Lung (tissue), 12 donors: ENCODE measurements around the gene LCA5. TPM values are rescaled to one million over a fixed set of nuclear protein-coding genes. Genes with fewer than 3 reads are reported as not detected.
"Not testable (repeated sequence)": the region's sequence is repeated elsewhere in the genome, so short reads cannot be mapped to it uniquely, and the experiment has no call there.

Source experiments
- ATAC-seq: fragments of 200-7000 bp; cut with Tn5 transposase; one replicate; pipeline ENCODE4 v1.9.1; 2020; ENCODE audit warnings: moderate number of reproducible peaks; ENCODE audit not compliant: insufficient read depth, low FRiP score
- DNase-seq, 3 donors: peaks; one replicate each; pipeline ENCODE4 v3.0.0-alpha.2; 2013 to 2017
- H3K27ac ChIP-seq, 2 donors: one replicate each; pipeline ENCODE4 v1.5.1; 2013; ENCODE audit warnings: mild to moderate bottlenecking in 2 of 2, moderate library complexity in 2 of 2, control low read depth in 1 of 2, inconsistent platforms in 1 of 2, low read depth in 1 of 2, low read length in 1 of 2
- H3K27me3 ChIP-seq, 3 donors: one replicate each; pipeline ENCODE4 v1.5.1; 2013; ENCODE audit warnings: low read length in 2 of 3; ENCODE audit not compliant: control insufficient read depth in 3 of 3, insufficient read depth in 3 of 3
- H3K36me3 ChIP-seq, 4 donors: one replicate each; pipeline ENCODE4 v1.5.1; 2013; ENCODE audit warnings: low read length in 4 of 4, mild to moderate bottlenecking in 1 of 4, moderate library complexity in 1 of 4; ENCODE audit not compliant: control insufficient read depth in 4 of 4, insufficient read depth in 4 of 4
- H3K4me1 ChIP-seq, 5 donors: one replicate each; pipeline ENCODE4 v1.5.1; 2013; ENCODE audit warnings: low read length in 5 of 5, mild to moderate bottlenecking in 2 of 5, moderate library complexity in 1 of 5; ENCODE audit not compliant: control insufficient read depth in 5 of 5, insufficient read depth in 5 of 5
- H3K4me3 ChIP-seq: one replicate; pipeline ENCODE4 v1.5.1; 2013; ENCODE audit warnings: mild to moderate bottlenecking, control low read depth, moderate library complexity
- H3K9ac ChIP-seq, 2 donors: one replicate each; pipeline ENCODE4 v1.5.1; 2013; ENCODE audit warnings: low read length in 2 of 2, control low read depth in 1 of 2; ENCODE audit not compliant: insufficient read depth in 1 of 2
- H3K9me3 ChIP-seq, 4 donors: one replicate each; pipeline ENCODE4 v1.5.1; 2013; ENCODE audit warnings: low read length in 3 of 4, mild to moderate bottlenecking in 1 of 4, moderate library complexity in 1 of 4; ENCODE audit not compliant: control insufficient read depth in 4 of 4, insufficient read depth in 3 of 4
- WGBS, 2 donors: extraction: QIAGEN DNeasy Blood & Tissue Kit; methylation state at CpG; one replicate each; pipeline ENCODE4 v1.1.7; 2013; 5-methylcytosine and 5-hydroxymethylcytosine counted together
- polyA plus RNA-seq, 2 donors: library from polyadenylated mRNA; stranded (reverse); fragments of 200-250 nt; gene quantifications; one replicate each; pipeline ENCODE4 v1.2.1, GENCODE V29; 2013
- total RNA-seq, 2 donors: library from RNA; depleted of rRNA in 1 of 2; stranded (reverse); fragments of >200 nt in 1 of 2; gene quantifications; one replicate each; pipeline ENCODE4 v1.2.1, GENCODE V29; 2014 to 2021
- TF ChIP-seq, protein P1 (sequence below): IDR thresholded peaks from 2 replicates; pipeline ENCODE4 v1.5.1; 2012; ENCODE audit warnings: mild to moderate bottlenecking; ENCODE audit errors: control extremely low read depth, extremely low read depth
- donor health status: control.
- donor health status: control.
- donor health status: Bipolar disorder and iron deficiency.
- donor health status: healthy.
- donor health status: DM: yes; HTN: yes; CAD: no.

The LCA5 gene
- total and polyA plus RNA-seq, 4 donors, result 1.6 to 27.3 (median 5.0) TPM

DNA sequence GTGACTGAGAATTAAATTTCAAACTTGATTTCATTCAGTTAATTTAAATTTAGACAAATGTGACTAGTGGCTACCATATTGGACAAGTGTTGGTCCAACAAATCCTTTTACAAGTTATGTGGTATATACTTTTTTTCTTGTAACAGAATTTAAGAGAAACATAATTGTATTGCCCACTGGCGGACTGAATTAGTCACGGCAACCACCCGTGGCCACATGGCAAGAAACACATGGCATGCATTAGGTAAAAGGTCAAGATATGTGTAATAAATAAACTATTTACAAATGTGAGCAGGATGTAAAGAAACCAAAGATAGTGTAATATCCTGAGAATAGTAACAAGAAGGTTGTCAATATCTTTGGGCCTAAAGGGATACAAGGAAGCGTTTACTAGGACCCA, 91.2 kb downstream of the LCA5 start:
- Histone ChIP-seq H3K27me3 (no peaks in the 10 kb centered on the region), H3K4me3 (no peak overlapping the region), H3K9ac (no peak overlapping the region), H3K27ac (no peak overlapping the region), H3K9me3 (no peaks in the 10 kb centered on the region), H3K36me3 (no peaks in the 10 kb centered on the region), H3K4me1 (no peaks in the 10 kb centered on the region)
- DNase-seq (no peak), ATAC-seq (no peak)
- TF ChIP-seq, protein P1, sequence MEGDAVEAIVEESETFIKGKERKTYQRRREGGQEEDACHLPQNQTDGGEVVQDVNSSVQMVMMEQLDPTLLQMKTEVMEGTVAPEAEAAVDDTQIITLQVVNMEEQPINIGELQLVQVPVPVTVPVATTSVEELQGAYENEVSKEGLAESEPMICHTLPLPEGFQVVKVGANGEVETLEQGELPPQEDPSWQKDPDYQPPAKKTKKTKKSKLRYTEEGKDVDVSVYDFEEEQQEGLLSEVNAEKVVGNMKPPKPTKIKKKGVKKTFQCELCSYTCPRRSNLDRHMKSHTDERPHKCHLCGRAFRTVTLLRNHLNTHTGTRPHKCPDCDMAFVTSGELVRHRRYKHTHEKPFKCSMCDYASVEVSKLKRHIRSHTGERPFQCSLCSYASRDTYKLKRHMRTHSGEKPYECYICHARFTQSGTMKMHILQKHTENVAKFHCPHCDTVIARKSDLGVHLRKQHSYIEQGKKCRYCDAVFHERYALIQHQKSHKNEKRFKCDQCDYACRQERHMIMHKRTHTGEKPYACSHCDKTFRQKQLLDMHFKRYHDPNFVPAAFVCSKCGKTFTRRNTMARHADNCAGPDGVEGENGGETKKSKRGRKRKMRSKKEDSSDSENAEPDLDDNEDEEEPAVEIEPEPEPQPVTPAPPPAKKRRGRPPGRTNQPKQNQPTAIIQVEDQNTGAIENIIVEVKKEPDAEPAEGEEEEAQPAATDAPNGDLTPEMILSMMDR, result no peak
- 86 to 91% methylated on average over 4 of the region's 4 CpGs for WGBS, 2 donors

DNA sequence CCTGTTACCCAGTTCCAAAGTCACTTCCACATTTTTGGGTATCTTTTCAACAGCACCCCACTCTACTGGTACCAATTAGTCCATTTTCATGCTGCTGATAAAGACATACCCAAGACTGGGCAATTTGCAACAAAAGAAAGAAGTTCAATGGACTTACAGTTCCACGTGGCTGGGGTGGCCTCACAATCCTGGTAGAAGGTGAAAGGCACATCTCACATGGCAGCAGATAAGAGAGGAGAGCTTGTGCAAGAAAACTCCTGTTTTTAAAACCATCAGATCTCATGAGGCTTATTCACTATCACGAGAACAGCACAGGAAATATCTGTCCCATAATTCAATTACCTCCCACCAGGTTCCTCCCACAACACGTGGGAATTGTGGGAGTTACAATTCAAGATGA, 93.4 kb downstream of the LCA5 start:
- WGBS, 2 donors, result 72 to 74% methylated on average over 3 of the region's 3 CpGs
- not testable (repeated sequence) for H3K4me1 ChIP-seq, H3K9me3 ChIP-seq, H3K9ac ChIP-seq, H3K27me3 ChIP-seq, H3K4me3 ChIP-seq, H3K27ac ChIP-seq, H3K36me3 ChIP-seq, ATAC-seq, DNase-seq

DNA sequence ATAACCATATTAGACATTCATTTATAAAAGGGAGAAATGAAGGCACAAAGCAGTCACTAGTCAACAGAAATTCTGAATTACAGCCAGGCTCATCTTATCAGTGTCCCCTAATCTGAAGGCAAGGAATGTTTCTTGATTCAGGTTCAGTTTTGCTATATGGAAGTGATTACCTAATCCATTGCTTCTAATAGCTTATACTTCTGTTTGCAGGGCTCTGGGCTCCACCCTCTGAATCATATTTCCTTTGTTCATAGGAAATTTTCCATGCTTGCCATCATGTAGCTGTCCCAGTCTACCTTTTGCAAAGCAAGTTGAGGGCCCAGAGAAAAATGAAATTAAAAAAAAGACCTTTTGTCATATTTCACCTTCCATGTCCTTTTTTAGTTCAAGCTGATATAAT, 96.0 kb downstream of the LCA5 start:
- no peak for DNase-seq
- peaks cover 0 to 10% (median 0%) of the 10 kb centered on the region in 5 donors for H3K4me1 ChIP-seq
- TF ChIP-seq, protein P1, result no peak
- no peak for ATAC-seq
- no peak overlapping the region for H3K9ac ChIP-seq
- no peaks in the 10 kb centered on the region for H3K27me3 ChIP-seq
- H3K27ac ChIP-seq, result no peak overlapping the region
- H3K9me3 ChIP-seq, result no peaks in the 10 kb centered on the region
- no peaks in the 10 kb centered on the region for H3K36me3 ChIP-seq
- H3K4me3 ChIP-seq, result no peak overlapping the region

- Histone ChIP-seq H3K27me3 (no peaks in the 10 kb centered on the region), H3K9me3 (no peaks in the 10 kb centered on the region), H3K9ac (no peak overlapping the region), H3K4me3 (no peak overlapping the region), H3K27ac (no peak overlapping the region), H3K36me3 (no peaks in the 10 kb centered on the region), H3K4me1 (peaks cover 0 to 10% (median 0%) of the 10 kb centered on the region in 5 donors)
- TF ChIP-seq, protein P1, result no peak
- 75 to 88% methylated on average over 1 of the region's 1 CpG for WGBS, 2 donors
- ATAC-seq (no peak), DNase-seq (no peak)
These were observed 96.6 kb downstream of the LCA5 start for GRCh38 chr6:79440598-79440997.
